Mucosa of stomach (tissue), 1 donor: ENCODE data around the gene CLMN.

ENCODE experiments used
- H3K27me3 ChIP-seq: one replicate; pipeline ENCODE4 v1.7.0; 2013; ENCODE audit warnings: mild to moderate bottlenecking, low read length; ENCODE audit not compliant: control insufficient read depth, insufficient read depth
- H3K36me3 ChIP-seq: one replicate; pipeline ENCODE4 v1.7.0; 2013; ENCODE audit warnings: low read length; ENCODE audit not compliant: control insufficient read depth, insufficient read depth
- H3K4me1 ChIP-seq: one replicate; pipeline ENCODE4 v1.7.0; 2013; ENCODE audit warnings: mild to moderate bottlenecking, low read length; ENCODE audit not compliant: control insufficient read depth, insufficient read depth
- H3K4me3 ChIP-seq: one replicate; pipeline ENCODE4 v1.7.0; 2013; ENCODE audit warnings: low read length
- H3K9ac ChIP-seq: one replicate; pipeline ENCODE4 v1.7.0; 2013; ENCODE audit warnings: mild to moderate bottlenecking, low read length, moderate library complexity
- H3K9me3 ChIP-seq: one replicate; pipeline ENCODE4 v1.7.0; 2013; ENCODE audit warnings: mild to moderate bottlenecking, low read length, moderate library complexity; ENCODE audit not compliant: control insufficient read depth
- donor health status: Pancreatic carcinoma.

The CLMN gene

DNA sequence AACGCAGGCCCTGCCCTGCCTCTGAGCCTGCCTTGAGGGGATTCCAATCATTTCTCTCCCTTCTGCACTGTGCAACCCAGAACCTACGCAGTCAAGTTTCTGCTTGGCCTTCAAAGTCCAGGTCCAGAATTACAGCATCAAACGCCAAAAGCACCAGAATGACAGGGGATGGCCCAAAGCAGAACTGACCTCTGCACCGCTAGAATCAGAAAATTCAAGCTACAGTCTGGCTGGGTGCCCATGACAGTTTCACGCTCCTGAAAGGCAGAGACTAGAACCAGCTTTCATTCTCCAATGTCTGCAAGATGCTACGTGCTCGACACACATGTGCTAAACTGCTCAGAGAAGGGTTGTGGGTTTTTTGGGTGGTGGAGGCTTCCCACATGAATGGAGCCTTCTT is 4.1 kb downstream of the CLMN start:
- Histone ChIP-seq H3K9ac (no peak overlapping the region), H3K36me3 (no peaks in the 10 kb centered on the region), H3K9me3 (no peaks in the 10 kb centered on the region), H3K4me3 (no peak overlapping the region), H3K27me3 (no peaks in the 10 kb centered on the region), H3K4me1 (peaks cover 58% of the 10 kb centered on the region)

- H3K9ac ChIP-seq = no peak overlapping the region
- H3K9me3 ChIP-seq = no peaks in the 10 kb centered on the region
- H3K36me3 ChIP-seq = no peaks in the 10 kb centered on the region
- H3K4me3 ChIP-seq = no peak overlapping the region
- no peaks in the 10 kb centered on the region for H3K27me3 ChIP-seq
- peaks cover 57% of the 10 kb centered on the region for H3K4me1 ChIP-seq
Observed at GRCh38 chr14:95315156-95315555, 4.6 kb downstream of the CLMN start.

GRCh38 chr14:95314609-95315008 is 5.1 kb downstream of the CLMN start:
- Histone ChIP-seq H3K4me1 (peaks cover 56% of the 10 kb centered on the region), H3K9ac (no peak overlapping the region), H3K9me3 (no peaks in the 10 kb centered on the region), H3K27me3 (no peaks in the 10 kb centered on the region), H3K4me3 (no peak overlapping the region), H3K36me3 (no peaks in the 10 kb centered on the region)

DNA sequence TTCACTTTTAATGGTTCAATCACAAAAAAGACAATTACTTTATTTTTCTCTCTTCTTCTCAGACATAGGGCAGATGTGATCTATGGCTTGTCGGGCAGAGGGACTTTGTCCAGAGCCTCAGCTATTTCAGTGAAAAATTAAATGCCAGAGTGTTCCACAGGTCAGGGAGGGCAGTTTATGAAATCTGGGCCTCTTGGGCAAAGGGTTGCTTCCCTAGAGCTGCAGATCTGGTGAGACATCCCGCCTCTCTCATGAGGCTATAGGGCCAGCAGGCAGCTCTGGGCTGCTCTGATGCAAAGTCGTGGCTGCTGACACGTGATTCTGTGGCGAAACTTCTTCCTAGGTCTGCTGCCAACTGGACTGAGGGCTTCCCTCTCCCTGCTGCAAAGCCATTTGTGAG is 6.0 kb downstream of the CLMN start:
- no peak overlapping the region for H3K9ac ChIP-seq
- H3K4me3 ChIP-seq = no peak overlapping the region
- peaks cover 56% of the 10 kb centered on the region for H3K4me1 ChIP-seq
- no peaks in the 10 kb centered on the region for H3K36me3 ChIP-seq
- no peaks in the 10 kb centered on the region for H3K9me3 ChIP-seq
- H3K27me3 ChIP-seq = no peaks in the 10 kb centered on the region

- H3K9ac ChIP-seq = no peak overlapping the region
- no peak overlapping the region for H3K4me3 ChIP-seq
- no peaks in the 10 kb centered on the region for H3K27me3 ChIP-seq
- H3K36me3 ChIP-seq = no peaks in the 10 kb centered on the region
- H3K9me3 ChIP-seq = no peaks in the 10 kb centered on the region
- H3K4me1 ChIP-seq = peaks cover 56% of the 10 kb centered on the region
Observed at GRCh38 chr14:95313190-95313589, 6.5 kb downstream of the CLMN start.

- peaks cover 58% of the 10 kb centered on the region for H3K4me1 ChIP-seq
- no peak overlapping the region for H3K9ac ChIP-seq
- no peaks in the 10 kb centered on the region for H3K36me3 ChIP-seq
- H3K9me3 ChIP-seq = no peaks in the 10 kb centered on the region
- H3K4me3 ChIP-seq = no peak overlapping the region
- H3K27me3 ChIP-seq = no peaks in the 10 kb centered on the region
Observed at GRCh38 chr14:95312311-95312710, 7.4 kb downstream of the CLMN start.

- Histone ChIP-seq H3K9me3 (no peaks in the 10 kb centered on the region), H3K27me3 (no peaks in the 10 kb centered on the region), H3K4me1 (peaks cover 58% of the 10 kb centered on the region), H3K36me3 (no peaks in the 10 kb centered on the region), H3K4me3 (no peak overlapping the region), H3K9ac (no peak overlapping the region)
Observed at GRCh38 chr14:95311752-95312151, 8.0 kb downstream of the CLMN start.

DNA sequence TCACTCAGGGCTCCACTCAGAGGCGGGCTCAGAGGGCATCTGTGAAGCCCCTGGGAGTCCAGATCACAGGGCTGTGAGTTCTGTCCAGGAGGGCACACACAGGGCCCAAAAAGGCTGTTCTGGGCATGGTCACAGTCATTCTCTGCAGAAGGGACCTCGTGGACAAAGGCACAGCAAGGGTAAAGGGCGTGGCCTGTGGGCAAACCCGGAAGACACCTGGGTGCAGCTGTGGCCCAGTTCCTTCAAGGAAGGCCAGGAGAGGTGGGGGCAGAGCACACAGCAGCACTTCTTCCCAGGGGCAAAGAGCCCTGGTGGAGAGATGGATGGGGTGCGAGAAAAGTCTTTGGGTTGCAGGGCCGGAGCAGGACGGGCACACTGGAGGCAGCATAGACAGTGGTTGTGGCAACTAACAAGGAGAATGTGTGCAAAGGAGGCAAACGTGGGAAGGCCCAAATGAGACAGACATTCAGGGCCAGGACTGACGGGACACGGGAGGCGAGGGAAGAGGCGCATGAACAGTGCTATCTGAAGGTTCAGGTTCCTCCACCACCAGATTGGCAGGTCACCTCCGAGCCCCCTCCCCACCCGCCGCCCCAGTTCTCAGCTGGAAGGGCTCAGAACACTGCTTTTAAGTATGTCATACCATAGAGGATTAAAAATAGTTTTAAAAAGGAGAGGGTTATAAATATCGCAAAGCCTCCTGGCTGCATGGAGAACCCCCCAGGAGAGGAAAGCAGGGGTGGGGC is 8.9 kb downstream of the CLMN start:
- H3K36me3 ChIP-seq = no peaks in the 10 kb centered on the region
- H3K27me3 ChIP-seq = no peaks in the 10 kb centered on the region
- no peak overlapping the region for H3K4me3 ChIP-seq
- H3K4me1 ChIP-seq = peaks cover 58% of the 10 kb centered on the region
- H3K9me3 ChIP-seq = no peaks in the 10 kb centered on the region
- no peak overlapping the region for H3K9ac ChIP-seq

DNA sequence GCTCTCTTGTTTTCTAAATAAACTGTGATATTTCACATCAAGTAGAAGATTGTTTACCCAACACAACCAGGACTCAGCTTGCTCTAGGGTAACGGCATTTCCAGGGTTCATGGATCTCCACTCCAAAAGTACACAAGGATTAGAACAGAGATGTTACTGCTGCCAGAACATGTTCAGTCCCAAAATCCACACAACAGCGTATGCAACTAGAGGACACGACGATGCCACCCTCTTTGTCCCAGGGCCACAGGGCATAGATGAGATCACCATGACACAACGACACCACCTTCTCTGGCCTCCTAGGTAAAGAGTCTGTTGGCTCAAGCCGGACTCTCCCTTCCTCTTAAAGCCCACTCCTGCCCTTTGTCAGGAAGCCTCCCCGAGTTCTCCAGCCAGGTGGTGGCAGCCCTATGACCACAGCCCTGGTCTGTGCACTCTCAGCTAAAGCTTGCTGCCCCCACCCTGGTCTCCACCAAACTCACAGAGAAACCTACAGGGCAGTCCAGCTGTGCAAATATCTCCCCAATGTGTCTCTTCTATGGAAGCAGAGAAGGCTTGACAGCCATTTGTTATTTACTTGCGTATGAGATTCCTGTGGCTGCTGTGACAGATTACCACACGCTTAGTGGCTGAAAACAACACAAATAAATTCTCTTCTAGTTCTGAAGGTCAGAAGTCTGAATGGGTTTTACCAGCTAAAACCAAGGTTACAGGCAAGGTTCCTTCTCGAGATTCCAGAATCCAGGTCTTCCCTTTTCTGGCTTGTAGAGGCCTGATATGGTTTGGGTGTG is 10.3 kb downstream of the CLMN start:
- Histone ChIP-seq H3K4me3 (no peak overlapping the region), H3K9me3 (no peaks in the 10 kb centered on the region), H3K4me1 (peaks cover 47% of the 10 kb centered on the region), H3K36me3 (no peaks in the 10 kb centered on the region), H3K9ac (no peak overlapping the region), H3K27me3 (no peaks in the 10 kb centered on the region)

DNA sequence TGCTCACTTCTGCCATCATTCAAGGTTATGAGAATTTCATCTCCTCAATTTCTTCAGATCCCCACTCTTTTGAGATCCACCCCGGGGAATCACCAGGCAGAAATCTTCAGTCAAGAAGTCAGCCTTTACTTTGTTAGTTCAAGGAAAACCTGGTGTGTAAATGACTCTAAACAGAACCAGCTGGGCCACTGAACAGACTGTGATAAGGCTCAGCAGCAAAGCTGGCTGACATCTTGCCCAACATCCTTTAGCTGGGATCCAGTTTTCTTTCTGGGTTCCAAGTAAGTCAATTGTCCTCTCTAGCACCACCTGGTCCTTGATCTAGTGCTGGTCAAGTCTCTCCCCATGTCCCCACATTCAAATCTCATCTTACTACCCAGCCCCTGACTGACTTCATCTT is 11.6 kb downstream of the CLMN start:
- no peaks in the 10 kb centered on the region for H3K9me3 ChIP-seq
- H3K4me3 ChIP-seq = no peak overlapping the region
- H3K4me1 ChIP-seq = peaks cover 34% of the 10 kb centered on the region
- no peaks in the 10 kb centered on the region for H3K27me3 ChIP-seq
- H3K9ac ChIP-seq = no peak overlapping the region
- no peaks in the 10 kb centered on the region for H3K36me3 ChIP-seq

DNA sequence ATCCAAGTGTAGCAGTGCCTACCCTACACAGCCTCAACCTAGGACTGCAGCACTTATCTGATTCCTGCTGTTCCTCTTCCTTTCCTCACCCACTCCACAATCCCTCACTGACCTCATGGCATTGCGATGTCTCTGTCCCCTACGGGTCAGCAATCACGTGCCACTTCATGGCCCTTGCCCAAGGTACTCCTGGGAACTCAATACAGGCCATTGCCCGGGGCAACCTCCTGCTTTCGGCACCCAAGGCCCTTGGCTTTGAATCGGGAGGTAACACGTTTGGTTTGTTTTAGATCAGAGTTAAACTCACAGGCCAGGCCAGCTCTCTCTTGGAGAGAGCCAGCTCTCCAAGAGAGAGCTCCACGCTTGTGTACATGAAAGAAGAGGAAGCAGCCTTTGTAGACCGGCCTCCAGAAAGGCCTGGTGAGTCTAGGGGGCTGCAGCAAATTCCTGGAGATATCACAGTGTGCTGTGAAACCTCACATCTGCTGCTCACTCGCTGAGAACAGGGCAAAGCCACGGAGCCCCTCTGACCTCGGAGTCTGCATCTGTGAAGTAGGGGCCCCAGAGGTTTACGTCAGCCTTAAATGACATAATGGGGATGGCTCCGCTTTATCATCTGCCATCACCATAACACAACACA is 12.2 kb downstream of the CLMN start:
- H3K4me1 ChIP-seq = peaks cover 39% of the 10 kb centered on the region
- H3K4me3 ChIP-seq = no peak overlapping the region
- H3K27me3 ChIP-seq = no peaks in the 10 kb centered on the region
- H3K9me3 ChIP-seq = no peaks in the 10 kb centered on the region
- no peaks in the 10 kb centered on the region for H3K36me3 ChIP-seq
- no peak overlapping the region for H3K9ac ChIP-seq

DNA sequence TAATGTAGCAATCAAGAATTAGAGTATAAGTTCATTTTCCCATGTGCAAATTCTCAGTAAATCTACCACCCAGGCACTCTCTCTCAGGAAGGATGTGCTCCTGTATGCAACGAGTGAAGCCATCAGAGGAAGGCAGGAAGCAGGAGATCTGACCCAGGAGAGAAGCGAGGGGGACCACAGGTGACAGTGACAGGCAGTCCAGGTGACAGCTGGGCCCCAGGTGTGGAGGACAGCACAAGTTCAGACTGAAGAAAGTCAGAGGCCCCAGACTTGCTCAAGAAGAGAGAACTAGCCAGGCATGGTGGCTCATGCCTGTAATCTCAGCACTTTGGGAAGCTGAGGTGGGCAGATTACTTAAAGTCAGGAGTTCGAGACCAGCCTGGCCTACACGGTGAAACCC is 13.8 kb downstream of the CLMN start:
- H3K9ac ChIP-seq = no peak overlapping the region
- no peaks in the 10 kb centered on the region for H3K27me3 ChIP-seq
- no peaks in the 10 kb centered on the region for H3K9me3 ChIP-seq
- H3K4me1 ChIP-seq = peaks cover 36% of the 10 kb centered on the region
- no peak overlapping the region for H3K4me3 ChIP-seq
- no peaks in the 10 kb centered on the region for H3K36me3 ChIP-seq
